ENCODE measurements around the gene SF3B3. TPM values are rescaled to one million over a fixed set of nuclear protein-coding genes. Genes with fewer than 3 reads are reported as not detected.

SF3B3 gene
- total RNA-seq, 1 experiment from 2014 or later, result 403 TPM

GRCh38 chr16:70600730-70601129 lies 77.1 kb downstream of the SF3B3 start:
- ATAC-seq, result no peak
- H3K9me2 ChIP-seq (ENCODE audit: insufficient read depth), result no peaks in the 10 kb centered on the region
- no peaks in the 10 kb centered on the region for H4K20me1 ChIP-seq (ENCODE audit: insufficient read depth)
- TF ChIP-seq POLR2AphosphoS5 (IDR thresholded peaks at IDR 0.05; ENCODE audit: low read depth, low read length), result no peak
- TF ChIP-seq EZH2 (IDR thresholded peaks at IDR 0.05), result no peak
- TF ChIP-seq CTCF (IDR thresholded peaks at IDR 0.05 in 2 of 3, conservative IDR thresholded peaks at IDR 0.05 in 1 of 3; ENCODE audit: borderline replicate concordance in 1 of 3, insufficient read depth in 1 of 3, low read depth in 2 of 3, low read length in 2 of 3), result no peak
- no peak for TF ChIP-seq FOSL1 (IDR thresholded peaks at IDR 0.05; ENCODE audit: low read depth)
- no peak for TF ChIP-seq ZBTB33 (IDR thresholded peaks at IDR 0.05; ENCODE audit: extremely low read depth, insufficient replicate concordance, low read length)
- no peak for TF ChIP-seq ATF3 (IDR thresholded peaks at IDR 0.05)
- no peak for TF ChIP-seq ELF1 (IDR thresholded peaks at IDR 0.05; ENCODE audit: borderline replicate concordance, low read depth)
- TF ChIP-seq CEBPB (IDR thresholded peaks at IDR 0.05; ENCODE audit: low read depth), result no peak
- no peak overlapping the region for H3K4me2 ChIP-seq (ENCODE audit: low read length)
- no peak for DNase-seq (ENCODE audit: low read depth, low spot score)
- ChIA-PET CTCF (no interaction called here), POLR2A (no interaction called here), RAD21 (ENCODE audit: low non-redundant PET in 1 of 2, low total read pairs in 2 of 2, uncharacterized antibody in 2 of 2, unreplicated experiment in 2 of 2) (no interaction called here)
- no peaks in the 10 kb centered on the region for H3K79me2 ChIP-seq (ENCODE audit: insufficient read depth, low read length)
- no peak overlapping the region for H2AFZ ChIP-seq (ENCODE audit: low read depth, low read length, poor library complexity, severe bottlenecking)
- no peak overlapping the region for H3K27ac ChIP-seq (ENCODE audit: low read depth, low read length)
- no peaks in the 10 kb centered on the region for H3K4me1 ChIP-seq (ENCODE audit: control insufficient read depth in 1 of 2, insufficient read depth in 2 of 2, low read length in 2 of 2)
- H3K27me3 ChIP-seq (ENCODE audit: insufficient read depth, low read length), result no peaks in the 10 kb centered on the region
- no TSS peak for BruUV-seq (replicated peaks)
- H3K9ac ChIP-seq (ENCODE audit: low read length), result no peak overlapping the region
- intact Hi-C loops (cut with micrococcal nuclease), result no loop called here
- H3K4me3 ChIP-seq (replicated peaks in 1 of 2; ENCODE audit: low read depth in 1 of 2, low read length in 2 of 2), result no peak overlapping the region
- no peaks in the 10 kb centered on the region for H3K9me3 ChIP-seq (ENCODE audit: control insufficient read depth in 1 of 2, insufficient read depth in 1 of 2, low read depth in 1 of 2, low read length in 2 of 2)
- no peaks in the 10 kb centered on the region for H3K36me3 ChIP-seq (ENCODE audit: control insufficient read depth in 1 of 2, insufficient read depth in 2 of 2, low read length in 2 of 2)
